ENCODE measurements around the gene TUBGCP2. TPM values are rescaled to one million over a fixed set of nuclear protein-coding genes. Genes with fewer than 3 reads are reported as not detected.

Gene TUBGCP2, protein sequence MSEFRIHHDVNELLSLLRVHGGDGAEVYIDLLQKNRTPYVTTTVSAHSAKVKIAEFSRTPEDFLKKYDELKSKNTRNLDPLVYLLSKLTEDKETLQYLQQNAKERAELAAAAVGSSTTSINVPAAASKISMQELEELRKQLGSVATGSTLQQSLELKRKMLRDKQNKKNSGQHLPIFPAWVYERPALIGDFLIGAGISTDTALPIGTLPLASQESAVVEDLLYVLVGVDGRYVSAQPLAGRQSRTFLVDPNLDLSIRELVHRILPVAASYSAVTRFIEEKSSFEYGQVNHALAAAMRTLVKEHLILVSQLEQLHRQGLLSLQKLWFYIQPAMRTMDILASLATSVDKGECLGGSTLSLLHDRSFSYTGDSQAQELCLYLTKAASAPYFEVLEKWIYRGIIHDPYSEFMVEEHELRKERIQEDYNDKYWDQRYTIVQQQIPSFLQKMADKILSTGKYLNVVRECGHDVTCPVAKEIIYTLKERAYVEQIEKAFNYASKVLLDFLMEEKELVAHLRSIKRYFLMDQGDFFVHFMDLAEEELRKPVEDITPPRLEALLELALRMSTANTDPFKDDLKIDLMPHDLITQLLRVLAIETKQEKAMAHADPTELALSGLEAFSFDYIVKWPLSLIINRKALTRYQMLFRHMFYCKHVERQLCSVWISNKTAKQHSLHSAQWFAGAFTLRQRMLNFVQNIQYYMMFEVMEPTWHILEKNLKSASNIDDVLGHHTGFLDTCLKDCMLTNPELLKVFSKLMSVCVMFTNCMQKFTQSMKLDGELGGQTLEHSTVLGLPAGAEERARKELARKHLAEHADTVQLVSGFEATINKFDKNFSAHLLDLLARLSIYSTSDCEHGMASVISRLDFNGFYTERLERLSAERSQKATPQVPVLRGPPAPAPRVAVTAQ
- 42.4 TPM for total RNA-seq

- peak; percentile 88 for DNase-seq
Observed at GRCh38 chr10:133308421-133309099, at the start of gene TUBGCP2, which contains the start of gene ZNF511. Gene TUBGCP2 (minus strand): TSS chr10:133308872. CDS start chr10:133302941, 5,931 bp downstream. Gene ZNF511 (plus strand): TSS chr10:133308914. CDS start chr10:133308944, 30 bp downstream.

- DNase-seq, result no peak
Observed at GRCh38 chr10:133357285-133358161, 48.9 kb upstream of the TUBGCP2 start, which contains the start of gene FUOM. Gene FUOM (minus strand): TSS chr10:133358019. CDS start chr10:133358007, 12 bp downstream.

GRCh38 chr10:133356549-133357284 lies 48.0 kb upstream of the TUBGCP2 start:
- no peak for DNase-seq

- no peak for DNase-seq
Observed at GRCh38 chr10:133355991-133356390, 47.3 kb upstream of the TUBGCP2 start.

- DNase-seq, result no peak
Observed at GRCh38 chr10:133355266-133355665, 46.6 kb upstream of the TUBGCP2 start.

- DNase-seq, result no peak
Observed at GRCh38 chr10:133354672-133355240, 46.1 kb upstream of the TUBGCP2 start.

- DNase-seq, result no peak
Observed at GRCh38 chr10:133353988-133354605, 45.4 kb upstream of the TUBGCP2 start.

DNA sequence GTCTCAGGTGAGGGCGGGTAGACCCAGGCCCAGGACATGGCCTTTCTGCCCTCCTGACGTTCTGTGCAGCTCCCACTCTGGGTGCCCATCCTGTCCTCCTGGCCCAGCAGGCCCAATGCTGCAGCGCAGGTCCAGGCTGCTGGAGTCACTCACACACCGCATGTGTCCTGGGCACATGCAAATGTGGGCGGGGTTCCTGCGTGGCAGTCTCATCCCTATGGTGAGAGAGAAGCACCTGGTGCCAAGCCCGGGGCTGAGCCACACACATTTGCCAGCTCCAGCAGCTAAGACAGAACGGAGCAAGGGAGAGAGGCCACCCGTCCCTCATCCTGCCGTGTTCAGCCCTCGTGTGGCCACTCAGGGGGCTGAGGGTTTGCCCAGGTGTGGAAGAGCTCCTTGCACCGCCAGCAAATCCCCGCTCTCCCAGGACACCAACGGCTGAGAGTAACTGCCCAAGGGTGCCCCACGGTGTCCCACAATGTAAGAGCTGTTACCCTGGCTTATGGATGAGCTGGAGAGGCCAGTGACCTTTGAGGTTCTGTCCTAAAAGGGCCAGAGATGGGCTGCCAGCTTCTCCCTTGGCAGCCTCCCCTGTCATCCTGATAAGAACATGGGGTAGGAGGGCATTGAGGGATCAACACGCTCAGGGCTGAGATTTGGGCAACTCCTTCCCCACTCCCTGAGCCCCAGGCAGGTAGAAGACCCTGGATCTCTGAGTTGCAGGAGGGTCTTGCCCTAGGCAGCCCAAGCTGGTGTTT lies 44.7 kb upstream of the TUBGCP2 start:
- DNase-seq, result no peak

DNA sequence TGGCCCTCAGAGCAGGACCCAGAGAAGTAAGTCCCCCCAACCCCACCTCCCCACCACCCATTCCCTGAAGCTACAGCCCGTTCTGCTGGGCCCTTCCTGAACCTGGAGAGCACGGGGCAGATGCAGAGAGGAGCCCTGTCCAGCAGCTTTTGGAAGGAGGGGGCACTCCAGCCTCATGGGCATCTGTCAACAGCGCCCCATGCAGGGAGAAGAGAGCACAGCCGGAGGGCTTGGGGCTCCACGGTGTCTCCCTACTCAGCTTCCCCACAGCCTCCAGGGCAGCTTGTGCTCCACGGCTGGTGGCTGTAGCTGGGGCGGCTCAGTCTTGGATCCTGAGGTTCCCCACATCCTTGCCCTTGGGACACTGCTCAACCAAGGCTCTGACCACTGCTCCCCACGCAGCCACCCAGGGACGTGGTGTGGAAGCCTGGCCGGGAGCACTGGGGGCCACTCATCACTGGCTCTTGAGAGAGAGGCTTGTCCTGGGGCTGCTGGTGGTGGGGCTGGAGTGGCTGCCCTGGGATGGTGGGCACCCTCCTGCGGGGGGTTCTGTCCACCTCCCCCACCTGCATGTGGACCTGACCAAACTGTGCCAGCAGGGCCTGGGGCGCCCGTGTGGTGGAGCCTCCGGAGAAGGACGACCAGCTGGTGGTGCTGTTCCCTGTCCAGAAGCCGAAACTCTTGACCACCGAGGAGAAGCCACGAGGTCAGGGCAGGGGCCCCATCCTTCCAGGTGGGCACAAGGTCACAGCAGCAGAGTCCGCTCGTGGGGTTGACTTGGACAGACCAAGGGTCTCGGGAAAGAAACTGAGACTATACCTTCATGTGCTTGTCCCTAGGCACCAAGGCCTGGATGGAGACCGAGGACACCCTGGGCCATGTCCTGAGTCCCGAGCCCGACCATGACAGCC lies 43.0 kb upstream of the TUBGCP2 start:
- DNase-seq, result no peak

GRCh38 chr10:133350950-133351329 lies 42.3 kb upstream of the TUBGCP2 start:
- no peak for DNase-seq

DNA sequence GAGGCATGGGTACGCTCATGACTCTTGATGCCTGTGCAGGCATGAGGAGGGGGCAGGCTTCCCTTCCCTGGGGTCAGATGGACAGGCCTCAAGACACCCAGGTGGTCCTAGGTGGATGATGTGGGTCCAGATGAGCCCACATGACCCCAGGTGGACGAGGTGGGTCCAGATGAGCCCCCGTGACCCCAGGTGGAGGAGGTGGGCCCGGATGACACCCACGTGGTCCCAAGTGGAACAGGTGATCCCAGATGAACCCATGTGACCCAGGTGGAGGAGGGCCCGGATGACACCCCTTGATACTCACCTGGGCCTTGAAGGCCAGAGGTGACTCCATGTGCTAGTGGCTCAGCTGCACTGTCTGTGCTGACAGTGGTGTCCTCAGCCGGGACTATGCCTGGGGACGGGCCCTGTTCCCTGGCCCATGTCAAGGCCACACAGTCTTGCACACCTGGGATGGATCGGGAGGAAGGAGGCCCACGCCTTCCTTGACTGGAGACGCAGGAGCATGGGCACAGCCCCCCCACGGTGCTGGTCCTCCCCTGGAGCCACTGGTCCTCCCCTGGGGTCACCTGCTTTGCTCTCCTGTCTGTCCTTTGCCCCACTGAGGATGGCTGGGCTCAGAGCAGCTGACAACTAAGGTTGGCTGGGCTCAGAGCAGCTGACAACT lies 41.7 kb upstream of the TUBGCP2 start:
- no peak for DNase-seq

DNA sequence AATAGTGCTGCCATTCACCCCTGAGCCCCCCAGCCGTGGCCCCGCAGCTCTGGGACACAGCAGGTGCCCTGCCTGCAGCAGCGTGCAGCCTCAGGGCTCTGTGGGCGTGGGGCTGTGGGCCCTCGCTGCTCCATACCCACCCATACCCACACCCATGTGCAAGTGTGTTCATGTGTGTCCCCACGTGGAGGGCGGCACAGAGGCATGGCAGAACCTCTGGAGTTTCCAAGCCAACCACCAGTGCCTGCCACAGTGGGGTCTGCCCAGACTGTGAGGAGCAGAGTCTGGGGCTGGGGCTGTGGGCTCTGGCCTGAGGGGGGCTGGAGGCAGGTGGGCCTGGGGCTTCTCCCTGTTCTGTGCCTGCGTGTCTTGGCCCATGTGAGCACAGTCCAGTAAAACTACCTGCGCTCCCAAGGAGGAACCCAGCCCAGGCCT lies 40.9 kb upstream of the TUBGCP2 start:
- DNase-seq, result no peak

GRCh38 chr10:133349160-133349568 lies 40.5 kb upstream of the TUBGCP2 start:
- no peak for DNase-seq

GRCh38 chr10:133347710-133348517 lies 39.2 kb upstream of the TUBGCP2 start:
- DNase-seq, result no peak

DNA sequence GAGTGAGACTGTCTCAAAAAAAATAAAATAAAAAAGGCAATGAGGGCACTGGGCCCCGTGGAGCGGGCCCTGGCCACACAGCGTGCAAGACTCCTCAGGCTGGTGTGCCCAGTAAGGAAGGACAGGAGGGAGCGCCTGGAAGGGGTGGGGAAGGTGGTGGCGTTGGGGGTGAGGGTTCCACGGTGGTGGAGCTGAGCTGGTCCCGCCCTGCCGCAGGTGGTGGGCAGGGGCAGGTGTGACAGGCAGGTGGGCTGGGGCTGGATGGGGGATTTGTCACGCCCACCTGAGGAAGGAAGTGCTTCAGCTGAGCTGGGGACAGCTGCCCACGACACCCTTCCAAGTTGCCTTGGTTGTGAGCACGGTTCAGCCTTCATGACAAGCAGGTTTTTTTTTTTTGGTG lies 37.7 kb upstream of the TUBGCP2 start:
- no peak for DNase-seq

DNA sequence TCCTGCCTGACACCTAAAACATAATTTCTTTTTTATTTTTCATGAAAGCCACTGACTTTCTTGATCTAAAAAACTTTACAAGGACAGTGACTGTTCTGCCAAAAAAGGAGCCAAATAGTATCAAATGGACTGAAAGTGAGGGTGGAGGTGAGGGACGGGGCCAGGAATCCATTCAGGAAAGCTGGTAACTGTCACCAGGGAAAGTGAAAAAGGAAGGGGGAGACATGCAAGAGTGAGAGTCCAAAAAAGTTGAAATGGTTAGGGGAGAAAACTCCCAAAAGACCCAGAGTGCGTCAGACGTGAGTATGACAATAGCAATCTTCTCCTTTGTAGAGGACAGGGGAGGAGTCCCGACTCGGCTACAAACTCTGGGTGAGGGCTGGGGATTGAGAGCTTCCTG lies 35.6 kb upstream of the TUBGCP2 start:
- DNase-seq, result no peak

Data from occipital lobe (tissue), 2 donors.